HG02763 (cell line): ENCODE measurements around the gene DCDC2C.

Experiments used
- ATAC-seq: cut with Tn5 transposase; IDR thresholded peaks from one replicate; pipeline ENCODE4 v1.9.1; 2021; ENCODE audit warnings: mild to moderate bottlenecking, moderate library complexity; ENCODE audit not compliant: unreplicated experiment

DCDC2C gene

GRCh38 chr2:3672861-3673678 is 30.3 kb upstream of the DCDC2C start:
- ATAC-seq = no peak

DNA sequence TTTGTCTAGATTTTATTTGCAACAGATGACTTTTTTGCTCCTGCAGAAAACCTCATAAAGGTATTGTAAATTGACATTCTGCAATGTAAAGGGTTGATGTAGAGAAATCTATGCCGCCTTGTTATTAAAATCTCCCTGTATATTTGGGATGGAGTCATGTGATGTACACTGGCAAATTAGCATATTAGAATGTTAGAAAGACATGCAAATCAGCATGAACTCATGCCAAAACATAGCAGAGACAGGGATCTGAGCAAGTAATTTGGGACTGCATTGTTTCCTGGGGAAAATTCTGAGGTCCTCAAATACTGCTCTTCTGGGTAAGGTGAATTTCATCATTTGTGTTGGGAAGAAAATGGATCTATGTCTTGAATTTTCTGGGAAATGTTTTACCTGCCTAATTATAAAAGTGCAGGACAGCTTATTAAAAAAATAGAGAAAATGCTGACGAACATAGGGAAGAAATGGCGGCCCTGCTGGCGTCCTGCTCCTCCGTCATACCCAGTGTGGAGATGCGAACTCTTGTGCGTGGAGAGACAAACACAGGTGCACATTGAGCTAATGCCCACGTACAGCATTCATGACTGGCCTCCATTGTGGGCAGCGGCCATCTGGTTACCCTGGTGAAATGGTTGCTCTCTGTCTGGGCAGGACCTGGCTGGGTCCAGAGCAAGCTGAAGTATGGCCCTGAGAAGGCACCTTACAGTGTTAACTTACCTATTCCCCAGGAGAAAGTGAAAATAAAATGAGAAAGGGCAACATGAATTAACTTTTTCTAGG is 29.1 kb upstream of the DCDC2C start:
- ATAC-seq = no peak

- no peak for ATAC-seq
Measured at GRCh38 chr2:3675687-3676086, 27.7 kb upstream of the DCDC2C start.

GRCh38 chr2:3677436-3677835 is 25.9 kb upstream of the DCDC2C start:
- no peak for ATAC-seq

DNA sequence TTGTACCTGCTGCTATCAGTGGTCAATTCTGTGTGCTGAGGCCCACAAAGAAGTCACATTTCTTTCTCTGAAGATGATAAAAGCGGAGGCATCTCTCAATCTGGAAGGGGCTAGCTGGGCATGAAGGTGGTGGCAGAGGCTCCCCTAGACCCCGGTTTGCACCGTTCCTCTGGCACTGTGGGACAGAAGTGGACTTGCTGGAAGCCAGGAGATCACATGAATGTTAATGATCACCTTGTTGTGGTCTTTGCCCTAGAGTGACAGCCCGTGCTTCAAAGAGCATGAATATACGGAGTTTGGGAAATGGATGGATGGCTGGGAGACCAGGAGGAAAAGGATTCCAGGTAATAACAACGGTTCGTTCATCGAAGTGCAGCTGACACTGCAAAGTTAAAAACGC is 25.2 kb upstream of the DCDC2C start:
- ATAC-seq = no peak

DNA sequence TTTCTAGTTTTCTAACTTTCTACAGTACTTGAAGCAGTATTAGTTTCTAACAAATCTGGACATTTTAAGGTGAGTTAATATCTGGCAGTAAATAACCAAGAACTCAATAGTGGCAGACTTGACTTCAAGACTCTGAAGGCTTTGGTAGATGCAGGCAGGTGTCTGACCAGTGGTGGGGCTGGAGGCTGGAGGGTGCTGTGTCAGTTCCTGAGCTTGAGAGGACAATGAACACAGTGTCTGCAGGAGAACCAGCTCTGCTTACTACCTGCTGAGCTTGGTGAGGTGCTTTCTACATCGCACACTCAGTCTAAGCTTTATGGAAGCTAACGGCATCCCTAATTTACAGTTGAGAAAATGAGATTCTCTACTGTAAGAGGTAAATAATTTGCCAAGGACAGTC is 24.2 kb upstream of the DCDC2C start:
- no peak for ATAC-seq

GRCh38 chr2:3679616-3680393 is 23.6 kb upstream of the DCDC2C start:
- ATAC-seq = no peak

GRCh38 chr2:3680548-3681345 is 22.6 kb upstream of the DCDC2C start:
- no peak for ATAC-seq

DNA sequence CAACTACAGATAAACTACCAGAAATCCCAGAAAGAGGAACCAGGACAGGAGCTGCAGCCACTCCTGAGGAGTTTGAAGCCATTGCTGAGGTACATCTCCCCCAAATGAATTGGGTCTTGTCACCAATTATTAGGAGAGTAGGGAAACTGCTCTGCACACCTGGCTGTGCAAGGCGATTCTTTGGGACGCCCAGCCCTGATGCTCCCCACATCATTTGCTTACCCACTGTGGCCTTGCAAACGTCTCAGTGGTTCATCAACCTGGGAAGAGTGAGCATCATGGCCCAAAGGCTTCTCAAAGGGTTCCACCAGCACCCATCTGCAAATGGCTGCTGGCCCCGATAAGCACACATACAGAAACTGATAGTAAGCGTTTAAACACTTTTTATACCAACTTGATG is 21.8 kb upstream of the DCDC2C start:
- no peak for ATAC-seq

DNA sequence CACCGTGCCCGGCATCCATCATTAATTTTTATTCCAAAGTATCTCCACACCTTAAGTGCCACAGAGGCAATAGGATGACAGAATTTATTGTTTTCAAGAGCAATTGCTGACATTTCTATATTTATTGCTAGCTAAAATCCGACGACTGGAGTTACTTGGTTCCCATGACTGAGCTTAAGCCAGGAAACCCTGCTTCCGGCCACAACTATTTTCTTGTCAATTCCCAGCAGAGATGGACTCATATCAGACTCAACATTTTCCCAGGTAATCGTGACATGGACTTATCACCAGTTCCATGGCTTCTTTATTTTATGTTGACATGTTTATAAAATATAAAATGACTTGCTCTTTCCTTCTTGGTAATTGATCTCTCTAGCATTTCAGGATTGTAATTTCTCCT is 20.6 kb upstream of the DCDC2C start:
- ATAC-seq = no peak

DNA sequence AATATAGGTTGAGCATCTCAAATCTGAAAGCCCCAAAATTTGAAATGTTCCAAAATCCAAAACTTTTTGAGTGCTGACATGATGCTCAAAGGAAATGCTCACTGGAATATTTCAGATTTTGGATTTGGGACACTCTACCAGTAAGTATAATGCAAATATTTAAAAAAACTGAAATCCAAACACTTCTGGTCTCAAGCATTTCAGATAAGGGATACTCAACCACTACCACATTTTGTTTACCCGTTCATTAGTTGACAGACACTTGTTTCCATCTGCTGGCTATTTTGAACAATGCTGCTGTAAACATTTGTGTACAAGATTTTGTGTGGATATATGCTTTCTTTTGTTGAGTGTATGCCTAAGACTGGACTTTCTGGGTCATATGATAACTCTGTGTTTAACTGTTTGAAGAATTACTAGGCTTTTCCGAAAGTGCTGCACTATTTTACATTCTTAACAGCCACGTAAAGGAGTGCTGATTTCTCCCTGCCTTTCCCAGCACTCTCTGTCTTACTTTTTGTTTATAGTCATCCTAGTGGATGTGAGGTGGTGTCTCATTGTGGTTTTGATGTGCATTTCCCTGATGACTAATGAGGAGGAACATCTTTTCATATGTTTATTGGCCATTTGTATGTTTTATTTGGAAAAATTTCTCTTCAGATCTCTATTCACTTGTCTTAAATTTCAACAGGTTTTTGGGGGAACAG is 19.5 kb upstream of the DCDC2C start:
- ATAC-seq = no peak

DNA sequence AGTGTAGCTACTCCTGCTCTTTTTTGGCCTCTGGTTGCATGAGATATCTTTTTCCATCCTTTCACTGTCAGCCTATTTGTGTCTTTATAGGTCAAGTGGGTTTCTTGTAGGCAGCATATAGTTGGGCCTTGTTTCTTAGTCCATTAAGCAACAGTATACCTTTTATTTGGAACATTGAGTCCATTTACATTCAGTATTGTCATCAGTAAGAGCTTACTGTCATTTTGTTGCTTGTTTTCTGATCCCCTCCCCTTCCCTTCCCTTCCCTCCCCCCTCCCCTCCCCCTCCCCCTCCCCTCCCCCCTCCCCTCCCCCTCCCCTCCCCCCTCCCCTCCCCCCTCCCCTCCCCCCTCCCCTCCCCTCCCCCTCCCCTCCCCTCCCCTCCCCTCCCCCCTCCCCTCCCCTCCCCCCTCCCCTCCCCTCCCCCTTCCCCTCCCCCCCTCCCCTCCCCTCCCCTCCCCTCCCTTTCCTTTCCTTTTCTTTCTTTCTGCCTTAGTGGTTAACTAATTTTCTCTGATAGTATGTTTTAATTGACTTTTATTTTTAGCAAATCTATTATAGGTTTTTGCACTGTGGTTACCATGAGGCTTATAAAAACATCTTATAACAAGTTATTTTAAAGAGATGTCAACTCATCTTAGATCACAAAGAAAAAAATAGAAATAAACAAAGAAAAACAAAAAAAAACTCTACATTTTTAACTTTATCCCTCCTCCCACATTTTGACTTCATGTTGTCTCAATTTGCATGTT is 13.2 kb upstream of the DCDC2C start:
- ATAC-seq = no peak

GRCh38 chr2:3692375-3692774 is 11.0 kb upstream of the DCDC2C start:
- ATAC-seq = no peak

GRCh38 chr2:3696545-3696944 is 6.8 kb upstream of the DCDC2C start:
- no peak for ATAC-seq

GRCh38 chr2:3701071-3701470 is 2.3 kb upstream of the DCDC2C start:
- ATAC-seq = no peak

DNA sequence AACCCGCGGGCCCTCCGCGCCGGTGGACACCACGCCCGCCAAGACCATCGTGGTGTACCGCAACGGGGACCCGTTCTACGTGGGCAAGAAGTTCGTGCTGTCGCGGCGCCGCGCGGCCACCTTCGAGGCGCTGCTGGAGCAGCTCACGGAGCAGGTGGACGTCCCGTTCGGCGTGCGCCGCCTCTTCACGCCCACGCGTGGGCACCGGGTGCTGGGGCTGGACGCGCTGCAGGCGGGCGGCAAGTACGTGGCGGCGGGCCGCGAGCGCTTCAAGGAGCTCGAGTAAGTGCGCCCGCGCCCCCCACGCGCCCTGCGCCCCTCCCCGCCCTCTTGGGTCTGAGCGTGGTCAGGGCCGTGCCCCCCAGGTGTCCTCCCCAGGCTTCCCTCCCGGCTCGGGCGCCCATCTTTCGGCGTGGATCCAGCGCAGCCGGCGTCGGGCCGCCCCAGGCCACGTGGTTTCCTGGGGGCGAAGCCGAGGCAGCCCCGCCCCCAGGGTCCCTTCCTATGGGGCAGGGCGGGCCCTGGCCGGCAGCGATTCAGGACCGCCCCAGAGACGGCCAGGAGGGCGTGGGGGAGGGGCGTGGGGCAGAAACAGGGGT is 481 bp downstream of the DCDC2C start:
- ATAC-seq = no peak

GRCh38 chr2:3704692-3705091 is 1.3 kb downstream of the DCDC2C start:
- no peak for ATAC-seq

DNA sequence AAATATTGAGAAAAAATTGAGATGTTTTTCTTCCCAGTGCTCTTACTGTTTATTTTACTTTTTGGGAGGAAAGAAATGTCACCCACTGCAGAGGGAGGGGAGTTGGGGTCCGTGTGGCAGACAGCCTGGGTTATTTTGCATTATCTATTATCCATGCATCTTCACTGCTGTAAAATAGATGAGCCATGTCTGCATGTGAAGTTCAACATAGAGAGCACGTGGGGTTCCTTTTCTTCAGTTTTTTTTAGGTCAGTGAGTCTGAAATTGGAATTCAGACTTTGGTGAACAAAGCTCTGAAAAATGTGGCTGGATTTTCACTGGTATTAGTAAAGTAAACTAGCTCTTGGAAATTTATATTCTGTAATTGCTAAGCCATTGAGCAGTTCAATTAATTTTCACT is 2.4 kb downstream of the DCDC2C start:
- ATAC-seq = no peak

DNA sequence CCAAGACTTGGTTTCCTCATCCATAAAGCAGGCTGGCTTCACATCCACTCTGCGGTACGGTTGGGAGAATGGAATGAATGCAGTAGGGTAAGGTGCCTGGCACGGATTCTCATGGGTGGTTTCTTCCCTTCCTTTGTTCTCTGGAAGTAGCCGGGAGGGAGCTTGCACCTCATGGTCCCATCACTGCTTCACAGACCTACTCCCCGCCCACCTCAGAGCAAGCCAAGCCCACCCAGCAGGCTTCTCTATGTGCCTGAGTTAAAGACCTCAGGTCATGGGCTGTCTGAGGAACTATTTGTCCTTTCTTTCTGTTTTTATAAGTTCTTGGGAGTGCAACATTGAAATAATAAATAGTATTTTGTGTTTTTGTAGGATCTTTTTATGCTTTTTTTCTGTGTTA is 3.5 kb downstream of the DCDC2C start:
- no peak for ATAC-seq
